ENCODE results near the gene TMEM223.
"Not testable (repeated sequence)": the region's sequence is repeated elsewhere in the genome, so short reads cannot be mapped to it uniquely, and the experiment has no call there.

TMEM223 gene

DNA sequence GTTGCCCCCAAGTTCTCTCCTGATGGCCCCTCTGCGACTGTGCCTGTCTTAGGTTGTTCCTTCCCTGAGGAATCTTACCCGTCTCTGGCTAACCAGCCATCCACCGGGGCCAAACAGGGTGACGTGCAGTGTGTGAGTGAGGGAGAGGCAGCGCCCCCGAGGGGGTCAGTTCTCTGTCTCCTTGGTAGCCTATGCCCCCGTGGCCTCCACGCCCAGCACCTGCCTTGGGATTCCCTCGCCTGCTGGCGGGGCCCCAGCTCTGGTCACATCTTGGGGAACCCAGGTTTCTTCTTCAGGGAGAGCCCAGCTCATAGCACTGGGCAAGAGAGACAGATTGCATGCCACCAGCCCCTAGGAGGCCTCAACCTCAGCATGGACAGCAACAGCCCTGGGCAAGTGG, 7.7 kb upstream of the TMEM223 start:
- DNase-seq, result no peak

DNA sequence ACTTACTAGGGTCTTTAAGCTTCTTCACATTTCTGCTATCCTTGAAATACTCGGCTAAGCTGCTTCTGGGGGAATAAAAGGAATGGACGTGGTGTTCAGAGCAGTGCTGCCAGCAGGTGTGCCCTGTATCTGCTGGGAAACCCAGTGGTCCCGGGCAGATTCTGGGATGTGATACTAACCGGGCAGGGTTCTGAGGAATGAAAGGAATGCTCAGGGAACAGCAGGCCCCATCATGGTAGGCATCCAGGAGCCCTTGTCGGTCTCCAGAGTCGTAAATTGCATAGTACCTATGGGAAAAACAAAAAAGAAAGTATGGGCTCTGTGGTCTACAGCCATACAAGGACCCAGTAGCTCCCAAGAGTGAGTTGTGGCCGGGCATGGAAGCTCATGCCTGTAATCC, 4.5 kb upstream of the TMEM223 start:
- no peak for DNase-seq

DNA sequence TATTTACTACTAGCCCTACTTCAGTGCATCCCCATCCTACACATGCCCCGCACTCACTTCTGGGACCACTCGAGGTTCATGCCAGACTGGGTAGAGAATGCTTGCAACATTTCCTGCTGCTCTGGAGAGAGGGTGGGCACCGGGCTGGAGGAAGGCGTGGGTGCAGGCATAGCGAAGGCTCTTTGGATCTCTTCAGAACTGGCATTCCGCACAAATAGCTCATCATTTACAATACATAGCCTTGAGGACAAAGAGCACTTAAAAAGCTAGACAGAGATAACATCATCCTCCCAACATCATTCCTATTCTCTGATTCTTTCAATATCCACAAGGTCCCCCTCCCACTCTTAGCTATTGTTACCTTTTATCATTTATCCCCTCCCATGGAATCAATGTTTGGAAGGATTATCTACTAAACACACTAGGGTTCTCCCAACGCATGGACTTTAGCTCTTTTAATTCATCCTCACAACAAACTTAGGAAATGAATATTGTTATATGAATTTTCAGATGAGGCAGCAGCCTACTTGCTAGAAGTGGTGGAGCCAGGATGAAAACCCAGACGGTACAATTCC, 2.5 kb upstream of the TMEM223 start:
- DNase-seq, result no peak

DNA sequence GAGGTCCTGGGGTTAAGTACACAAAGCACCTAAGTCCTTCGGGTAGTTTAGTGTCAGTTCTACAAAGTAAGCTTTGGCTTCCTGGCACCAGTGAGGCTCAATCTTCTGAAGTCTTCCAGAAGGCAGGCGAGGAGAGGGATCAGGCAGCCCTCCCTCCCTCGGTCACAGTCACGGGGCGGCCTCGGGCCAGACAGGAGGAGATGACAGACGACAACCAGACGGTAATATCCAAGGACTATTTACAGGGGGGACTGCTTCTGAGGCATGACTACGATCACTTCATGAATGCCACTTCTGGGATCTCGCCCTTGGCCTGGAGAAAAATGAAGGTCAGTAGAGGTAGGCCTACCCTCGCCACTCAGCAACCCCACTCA, 383 bp upstream of the TMEM223 start:
- DNase-seq, result peak; percentile 20

DNA sequence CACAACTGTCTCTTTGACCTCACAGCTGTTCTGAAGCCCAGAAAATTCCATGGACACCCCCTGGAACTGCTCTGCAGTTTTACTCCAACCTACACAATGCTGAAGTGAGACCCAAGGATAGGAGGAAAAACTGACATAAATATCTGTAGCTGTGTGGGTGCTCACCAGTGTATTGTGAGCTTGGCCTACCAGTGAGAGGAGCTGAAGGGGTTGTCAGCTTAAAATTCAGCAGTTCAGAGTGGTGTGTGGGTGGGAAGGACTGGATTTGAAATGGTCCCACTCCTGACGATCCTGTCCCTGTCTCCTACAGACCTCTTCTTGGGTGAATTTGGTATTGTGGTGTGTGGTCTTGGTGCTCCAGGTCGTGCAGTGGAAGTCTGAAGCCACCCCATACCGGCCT, 2.2 kb downstream of the TMEM223 start:
- no peak for DNase-seq

DNA sequence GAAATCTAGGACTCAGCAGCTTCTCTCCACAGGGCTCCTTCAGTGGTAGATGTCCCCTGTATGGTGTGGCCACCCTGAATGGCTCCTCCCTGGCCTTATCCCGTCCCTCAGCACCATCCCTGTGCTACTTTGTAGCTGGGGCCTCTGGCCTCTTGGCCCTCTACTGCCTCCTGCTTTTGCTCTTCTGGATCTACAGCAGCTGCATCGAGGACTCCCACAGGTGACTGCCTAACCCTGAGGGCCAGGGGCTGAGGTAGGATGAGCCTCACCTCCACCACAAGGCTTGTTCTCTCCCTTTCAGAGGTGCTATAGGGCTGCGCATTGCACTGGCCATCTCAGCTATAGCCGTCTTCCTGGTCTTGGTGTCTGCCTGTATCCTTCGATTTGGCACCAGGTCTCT, 2.8 kb downstream of the TMEM223 start:
- no peak for DNase-seq

DNA sequence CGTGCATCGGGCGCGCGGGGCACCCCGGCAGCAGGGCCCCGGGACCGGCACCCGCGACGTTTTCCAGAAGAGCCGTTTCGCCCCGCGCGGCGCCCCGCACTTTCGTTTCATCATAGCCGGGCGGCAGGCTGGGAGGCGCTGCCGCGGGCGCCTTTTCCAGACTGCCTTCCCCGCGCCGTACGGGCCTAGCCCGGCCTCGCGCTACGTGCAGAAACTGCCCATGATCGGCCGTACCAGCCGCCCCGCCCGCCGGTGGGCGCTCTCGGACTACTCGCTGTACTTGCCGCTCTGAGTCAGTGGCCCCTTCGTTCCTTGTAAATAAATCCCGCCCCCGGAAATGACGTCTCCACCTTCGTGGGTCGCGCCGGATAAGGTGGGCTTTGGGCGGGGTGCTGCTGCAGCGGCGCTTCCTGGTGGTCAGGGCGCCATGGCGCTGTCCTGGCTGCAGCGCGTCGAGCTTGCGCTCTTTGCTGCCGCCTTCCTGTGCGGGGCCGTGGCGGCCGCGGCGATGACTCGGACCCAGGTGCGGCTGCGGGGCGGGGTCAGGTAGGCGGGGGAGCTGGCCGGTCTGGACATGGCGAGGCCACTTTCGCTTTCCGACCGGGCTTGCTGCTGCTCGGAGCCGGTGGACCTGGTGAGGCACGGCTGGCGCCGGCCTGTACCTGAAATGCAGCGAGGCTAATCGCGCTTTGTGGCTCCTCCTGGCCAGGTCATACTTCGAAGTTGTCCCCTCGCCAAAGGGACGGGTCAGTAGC, 4.6 kb downstream of the TMEM223 start, which contains the start of gene TMEM179B:
Gene TMEM179B, plus strand, starts transcription at position 398 of the 755 bp plus-strand sequence. Its CDS starts 30 bp downstream, at position 428.
- peak; percentile 85 for DNase-seq

DNA sequence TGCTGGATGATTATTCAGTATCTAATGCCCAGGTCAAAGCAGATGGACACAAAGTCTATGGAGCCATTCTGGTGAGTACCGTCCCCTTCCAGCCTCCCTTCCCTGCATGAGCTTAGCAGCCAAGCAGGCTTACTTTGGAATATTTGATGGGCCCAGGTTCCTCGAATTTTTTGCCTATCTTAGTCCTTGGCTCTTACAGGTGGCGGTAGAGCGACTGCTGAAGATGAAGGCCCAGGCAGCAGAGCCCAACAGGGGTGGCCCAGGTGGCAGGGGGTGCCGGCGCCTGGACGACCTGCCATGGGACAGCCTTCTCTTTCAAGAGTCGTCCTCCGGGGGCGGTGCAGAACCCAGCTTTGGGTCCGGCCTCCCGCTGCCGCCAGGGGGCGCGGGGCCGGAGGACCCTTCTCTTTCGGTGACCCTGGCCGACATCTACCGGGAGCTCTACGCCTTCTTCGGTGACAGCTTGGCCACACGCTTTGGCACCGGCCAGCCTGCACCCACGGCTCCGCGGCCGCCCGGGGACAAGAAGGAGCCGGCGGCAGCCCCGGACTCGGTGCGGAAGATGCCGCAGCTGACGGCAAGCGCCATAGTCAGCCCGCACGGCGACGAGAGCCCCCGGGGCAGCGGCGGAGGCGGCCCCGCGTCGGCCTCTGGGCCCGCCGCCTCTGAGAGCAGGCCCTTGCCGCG, 5.3 kb downstream of the TMEM223 start:
- DNase-seq, result peak; percentile 70

DNA sequence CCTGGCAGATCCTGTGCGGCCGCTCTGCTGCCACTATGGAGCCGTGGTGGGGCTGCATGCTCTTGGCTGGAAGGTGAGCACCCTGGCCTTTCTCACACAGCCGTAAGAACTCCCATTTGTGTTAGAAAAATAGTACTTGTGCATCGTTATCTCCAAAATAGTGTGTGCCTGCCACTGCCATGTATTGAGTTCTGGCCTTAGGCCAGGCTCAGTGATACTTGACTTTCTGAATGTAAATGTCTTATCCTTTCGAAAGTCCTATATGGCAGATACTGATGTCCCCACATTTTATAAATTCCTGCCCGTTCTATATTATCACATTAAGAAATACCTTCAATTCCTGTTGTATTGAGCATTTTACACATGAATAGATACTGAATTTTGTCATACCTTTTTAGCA, 9.1 kb downstream of the TMEM223 start:
- no peak for DNase-seq

DNA sequence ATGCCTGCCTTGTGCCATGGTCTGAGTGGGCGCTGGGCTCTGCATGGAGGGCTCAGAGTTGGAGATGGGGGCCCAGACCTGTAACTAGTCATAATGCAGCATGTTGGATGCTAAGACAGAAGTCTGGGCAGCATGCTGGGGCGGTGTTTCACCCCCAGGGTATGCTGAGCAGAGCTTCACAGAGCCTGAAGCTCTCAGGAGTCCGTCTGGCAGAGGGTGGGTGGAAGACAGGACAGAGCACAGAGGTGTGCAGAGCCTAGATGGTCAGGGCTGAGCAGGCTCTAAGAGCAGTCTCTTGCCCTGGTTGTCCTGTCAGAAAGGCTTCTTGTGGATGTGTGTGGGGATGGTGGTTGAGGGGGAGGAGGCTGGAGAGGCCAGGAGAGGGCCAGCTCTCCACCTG, 13.4 kb downstream of the TMEM223 start:
- no peak for DNase-seq

DNA sequence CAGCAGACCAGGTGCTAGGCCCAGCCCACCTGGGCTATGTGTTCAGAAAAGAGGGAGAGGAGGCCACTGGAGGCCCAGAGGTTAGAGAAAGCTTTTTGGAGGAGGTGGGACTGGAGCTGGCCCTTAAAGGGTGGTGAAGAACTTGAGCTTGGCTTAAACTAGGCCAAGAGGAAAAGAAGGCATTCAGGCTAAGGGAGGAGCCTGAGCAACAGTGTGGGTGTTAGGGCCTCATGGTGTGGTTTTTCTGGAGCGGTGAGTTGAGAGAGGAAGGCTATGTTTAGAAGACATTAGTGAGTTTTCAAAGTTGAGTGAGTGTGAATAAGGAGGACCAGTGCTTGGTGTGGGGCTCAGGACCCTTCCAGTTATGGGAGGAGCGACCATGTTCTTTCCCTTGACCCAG, 14.4 kb downstream of the TMEM223 start:
- DNase-seq, result no peak

DNA sequence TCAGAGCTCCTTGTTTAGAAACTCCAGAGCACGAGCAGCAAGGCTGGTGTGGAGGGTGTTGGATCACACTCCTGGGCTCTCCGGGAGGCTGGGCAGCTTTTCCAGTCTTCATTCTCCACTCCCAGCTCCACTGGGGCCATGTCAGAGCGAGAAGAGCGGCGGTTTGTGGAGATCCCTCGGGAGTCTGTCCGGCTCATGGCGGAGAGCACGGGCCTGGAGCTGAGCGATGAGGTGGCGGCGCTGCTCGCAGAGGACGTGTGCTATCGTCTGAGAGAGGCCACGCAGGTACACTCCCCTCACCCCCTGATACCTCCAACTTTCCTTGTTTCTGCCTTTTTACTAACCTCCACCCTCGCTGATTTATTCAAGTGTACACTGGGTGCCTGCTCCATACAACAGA, 16.2 kb downstream of the TMEM223 start:
- DNase-seq, result no peak

DNA sequence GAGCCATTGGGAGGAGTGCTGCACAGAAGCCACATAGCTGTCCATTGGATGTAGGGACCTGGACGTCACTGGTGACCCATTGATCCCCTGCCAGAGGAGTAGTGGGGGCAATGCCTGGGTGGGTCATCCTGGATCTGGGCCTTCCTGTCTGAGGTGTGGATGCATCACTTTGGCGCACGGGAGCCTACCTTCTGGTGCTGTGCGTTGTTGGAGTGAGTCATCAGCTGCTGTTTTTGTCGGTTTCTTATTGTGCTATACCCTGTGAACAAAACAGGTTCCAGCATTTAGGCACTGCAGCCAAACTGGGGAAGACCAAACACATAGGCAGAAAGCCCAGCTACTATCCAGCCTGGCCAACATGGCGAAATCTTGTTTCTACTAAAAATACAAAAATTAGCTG, 17.4 kb downstream of the TMEM223 start:
- no peak for DNase-seq

DNA sequence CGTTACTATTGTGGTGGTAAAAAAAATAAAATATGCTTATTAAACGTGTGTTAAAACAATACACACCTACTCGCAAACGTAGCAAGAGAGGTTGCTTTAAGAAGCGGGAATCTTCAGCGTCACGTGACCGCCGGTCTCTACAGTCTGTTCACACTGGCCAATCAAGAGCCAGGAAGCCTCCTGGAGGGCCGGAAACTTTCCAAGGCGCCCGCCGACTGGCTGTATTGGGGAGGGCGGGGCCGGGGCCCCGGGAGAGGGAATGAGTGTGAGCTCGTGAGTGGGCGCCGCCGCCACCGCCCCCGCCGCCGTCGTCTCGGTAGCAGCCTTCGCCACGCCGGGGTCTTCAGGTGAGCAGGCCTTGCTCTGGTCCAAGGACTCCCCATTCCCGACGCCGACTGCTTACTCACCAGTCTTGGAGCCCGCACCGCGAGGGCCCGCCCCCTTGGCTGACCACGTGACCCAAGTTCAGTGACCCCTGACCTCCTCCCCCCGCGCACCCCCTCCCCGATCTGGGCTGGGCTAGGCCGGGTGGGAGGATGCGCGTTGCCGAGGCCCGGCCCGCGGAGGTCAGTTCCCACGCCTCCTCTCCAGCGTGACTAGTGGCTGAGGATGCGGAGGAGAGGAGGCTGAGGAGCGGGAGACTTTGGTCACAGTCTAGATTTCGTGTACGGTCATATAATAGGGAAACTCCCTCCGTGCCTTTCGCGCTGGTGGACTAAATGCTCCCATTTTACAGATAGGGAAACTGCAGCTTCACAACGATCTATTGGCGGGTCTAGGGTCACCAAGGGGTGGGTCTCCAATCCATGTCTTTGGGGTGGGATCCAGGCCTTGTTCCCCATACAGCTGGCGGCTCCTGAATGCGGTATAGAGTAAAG, 20.4 kb downstream of the TMEM223 start, which contains the start of gene TAF6L:
Gene TAF6L, plus strand, starts transcription at position 253 of the 878 bp plus-strand sequence. CDS start 4,388 bp downstream, outside the sequence.
- DNase-seq, result peak; percentile 85

DNA sequence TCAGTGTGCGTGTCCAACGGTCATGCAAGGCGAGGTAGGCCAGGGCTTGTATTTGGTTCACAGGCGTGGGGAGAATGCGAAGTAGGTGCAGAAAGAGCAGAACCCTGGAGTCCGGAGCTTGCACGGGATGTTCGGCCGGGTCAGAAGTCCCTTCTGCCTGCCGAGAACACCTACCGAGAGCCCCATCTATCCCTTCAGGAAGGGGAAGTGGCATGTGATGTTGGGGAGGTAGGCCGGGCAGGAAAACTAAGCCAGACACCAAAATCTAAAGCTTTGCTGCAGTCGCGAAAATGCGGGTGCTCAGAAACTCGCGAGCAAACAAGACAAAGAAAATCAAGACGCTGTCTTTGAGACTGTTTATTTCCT, 21.0 kb downstream of the TMEM223 start:
- no peak for DNase-seq

DNA sequence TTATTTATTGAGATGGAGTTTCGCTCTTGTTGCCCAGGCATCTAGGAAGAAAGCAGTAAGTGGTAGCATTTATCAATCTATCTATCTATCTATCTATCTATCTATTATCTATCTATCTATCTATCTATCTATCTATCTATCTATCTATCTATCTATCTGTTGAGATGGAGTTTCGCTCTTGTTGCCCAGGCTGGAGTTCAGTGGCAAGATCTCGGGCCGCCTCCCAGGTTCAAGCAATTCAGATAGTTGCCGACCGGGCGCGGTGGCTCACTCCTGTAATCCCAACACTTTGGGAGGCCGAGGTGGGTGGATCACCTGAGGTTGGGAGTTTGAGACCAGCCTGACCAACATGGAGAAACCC, 31.0 kb downstream of the TMEM223 start:
- not testable (repeated sequence) for DNase-seq

DNA sequence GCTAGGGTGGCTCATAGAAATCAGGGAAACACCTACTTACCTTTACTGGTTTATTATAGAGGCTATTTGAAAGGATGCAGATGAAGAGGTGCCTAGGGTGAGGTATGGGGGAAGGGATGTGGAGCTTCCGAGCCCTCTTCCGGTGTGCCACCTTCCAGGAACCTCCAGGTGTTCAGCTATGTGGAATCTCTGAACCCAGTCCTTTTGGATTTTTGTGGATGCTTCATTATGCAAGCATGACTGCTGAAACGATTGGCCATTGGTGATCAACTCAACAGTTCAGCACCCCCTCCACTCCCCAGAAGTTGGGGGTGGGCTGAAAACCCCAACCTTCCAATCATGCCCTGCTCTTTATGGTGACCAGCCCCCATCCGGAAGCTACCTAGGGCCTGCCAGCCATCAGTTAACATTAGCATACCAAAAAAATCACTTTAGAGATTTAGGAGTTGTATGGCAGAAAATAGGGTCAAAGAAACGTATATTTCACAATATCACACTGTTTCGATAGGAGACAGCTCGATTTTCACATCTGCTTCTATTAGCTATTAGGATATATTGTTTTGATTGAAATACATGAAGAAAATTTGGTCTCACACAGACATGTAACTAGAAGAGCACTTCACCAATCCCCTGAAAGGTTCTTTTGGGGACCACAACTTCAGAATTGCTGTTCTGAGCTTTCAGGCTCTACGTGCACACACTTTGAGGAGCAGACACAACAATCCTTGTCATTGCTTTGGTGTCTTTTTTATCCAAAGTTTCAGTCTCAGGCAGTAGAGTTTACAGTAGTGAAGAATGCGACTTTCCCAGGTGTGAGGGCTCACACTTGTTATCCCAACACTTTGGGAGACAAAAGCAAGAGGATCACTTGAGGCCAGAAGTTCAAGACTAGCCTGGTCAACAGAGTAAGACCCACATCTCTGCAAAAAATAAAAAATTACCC, 33.7 kb downstream of the TMEM223 start:
- DNase-seq, result no peak

DNA sequence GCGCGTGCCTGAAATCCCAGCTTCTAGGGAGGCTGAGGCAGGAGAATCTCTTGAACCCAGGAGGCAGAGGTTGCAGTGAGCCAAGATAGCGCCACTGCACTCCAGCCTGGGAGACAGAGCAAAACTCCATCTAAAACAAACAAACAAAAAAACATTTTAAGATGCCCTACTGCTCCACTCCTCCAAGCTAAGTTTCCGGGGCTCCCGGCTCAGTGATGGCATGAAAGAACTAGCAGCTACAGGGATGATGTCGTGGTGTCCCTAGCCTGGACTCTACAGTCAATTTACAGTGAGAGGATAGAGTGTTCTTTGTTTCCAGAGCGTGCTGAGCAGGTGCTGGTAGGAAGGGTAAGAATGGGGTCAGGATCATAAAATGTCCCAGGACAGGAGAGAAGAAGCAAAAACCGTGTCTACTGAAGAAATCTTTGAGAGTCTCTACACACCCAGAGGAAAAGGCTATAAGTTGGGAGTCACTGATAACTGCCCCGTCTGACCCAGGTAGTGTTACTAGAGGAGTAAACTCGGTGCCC, 36.7 kb downstream of the TMEM223 start:
- DNase-seq, result no peak

DNA sequence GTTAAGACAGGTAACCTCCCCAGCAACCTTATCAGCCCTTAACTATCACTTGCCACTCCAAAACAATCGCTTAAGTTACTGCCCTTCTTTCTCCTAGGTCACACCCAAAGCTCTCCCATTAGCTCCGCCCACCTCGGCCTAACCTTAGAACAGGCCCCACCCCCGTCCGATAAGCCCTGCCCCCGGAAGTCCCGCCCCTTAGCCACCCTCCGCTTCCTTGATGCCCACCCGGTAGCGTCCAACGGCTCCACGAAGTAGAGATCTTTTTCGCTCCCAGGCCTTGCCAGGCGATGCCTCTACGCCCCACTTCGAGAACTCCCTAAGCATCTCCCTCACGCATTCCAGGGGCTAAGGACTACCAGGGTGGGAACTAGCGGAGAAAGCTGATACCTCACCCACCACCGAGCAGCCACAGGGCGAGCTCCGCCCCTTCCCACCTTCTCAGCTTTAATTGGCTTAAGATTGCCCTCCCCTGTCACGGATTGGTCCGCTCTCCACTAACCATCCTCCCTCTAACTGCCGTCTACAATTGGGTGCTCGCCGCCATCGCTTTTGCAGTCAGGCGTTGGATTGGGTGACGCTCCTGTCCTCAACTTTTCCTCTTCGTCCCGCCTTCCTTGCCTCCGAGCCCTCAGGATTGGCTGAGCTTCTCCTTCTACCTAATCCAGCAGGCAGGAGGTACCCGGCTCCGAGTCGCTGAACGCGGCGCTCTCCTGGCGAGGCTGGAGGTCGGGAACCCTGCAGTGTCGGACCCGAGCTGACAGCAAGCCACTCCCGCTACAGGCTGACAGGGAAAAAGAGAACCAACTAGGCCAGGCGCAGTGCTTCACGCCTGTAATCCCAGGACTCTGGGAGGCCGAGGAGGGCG, 37.8 kb downstream of the TMEM223 start, which contains the start of gene ZBTB3:
Gene ZBTB3, minus strand, starts transcription at position 425 of the 868 bp plus-strand sequence. CDS start 496 bp downstream, outside the sequence.
- DNase-seq, result peak; percentile 69

DNA sequence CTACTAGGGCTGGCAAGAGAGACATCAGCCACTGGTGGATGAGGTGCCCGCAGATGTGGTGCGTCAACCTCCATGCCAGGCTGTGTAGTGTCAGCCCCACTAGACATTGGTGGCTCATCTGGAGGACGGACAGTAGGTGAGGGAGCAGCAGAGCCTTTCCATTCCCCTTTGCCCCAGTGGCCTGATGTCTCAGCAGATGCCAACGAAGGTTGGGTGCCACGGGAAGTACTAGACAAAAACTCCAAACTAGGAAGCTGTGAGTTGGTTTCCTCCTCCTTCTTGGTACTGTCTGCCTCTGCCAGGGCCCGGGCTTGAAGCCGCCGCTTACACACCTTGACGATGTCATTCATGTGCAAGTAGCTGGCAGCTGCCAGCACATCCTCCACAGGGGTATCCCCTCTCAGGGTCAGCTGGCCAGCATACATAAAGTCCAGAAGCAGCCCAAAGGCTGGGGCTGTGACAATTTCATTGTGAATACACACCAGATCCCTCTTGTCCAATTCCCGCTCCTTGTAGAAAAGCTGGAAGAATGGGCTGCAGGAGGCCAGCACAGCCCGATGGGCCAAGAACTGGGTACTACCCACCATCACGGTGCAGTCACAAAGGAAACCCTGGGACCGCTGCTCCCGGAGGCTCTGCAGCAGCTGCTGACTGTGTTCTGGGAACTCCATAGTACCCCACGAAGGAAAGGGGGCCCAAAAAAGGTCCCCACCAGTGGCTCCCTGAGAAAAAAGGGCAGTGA, 38.6 kb downstream of the TMEM223 start:
- DNase-seq, result no peak

Data from activated gamma-delta T cell (primary cell).